Measurements from ENCODE around the gene CLCA1.

CLCA1 gene

DNA sequence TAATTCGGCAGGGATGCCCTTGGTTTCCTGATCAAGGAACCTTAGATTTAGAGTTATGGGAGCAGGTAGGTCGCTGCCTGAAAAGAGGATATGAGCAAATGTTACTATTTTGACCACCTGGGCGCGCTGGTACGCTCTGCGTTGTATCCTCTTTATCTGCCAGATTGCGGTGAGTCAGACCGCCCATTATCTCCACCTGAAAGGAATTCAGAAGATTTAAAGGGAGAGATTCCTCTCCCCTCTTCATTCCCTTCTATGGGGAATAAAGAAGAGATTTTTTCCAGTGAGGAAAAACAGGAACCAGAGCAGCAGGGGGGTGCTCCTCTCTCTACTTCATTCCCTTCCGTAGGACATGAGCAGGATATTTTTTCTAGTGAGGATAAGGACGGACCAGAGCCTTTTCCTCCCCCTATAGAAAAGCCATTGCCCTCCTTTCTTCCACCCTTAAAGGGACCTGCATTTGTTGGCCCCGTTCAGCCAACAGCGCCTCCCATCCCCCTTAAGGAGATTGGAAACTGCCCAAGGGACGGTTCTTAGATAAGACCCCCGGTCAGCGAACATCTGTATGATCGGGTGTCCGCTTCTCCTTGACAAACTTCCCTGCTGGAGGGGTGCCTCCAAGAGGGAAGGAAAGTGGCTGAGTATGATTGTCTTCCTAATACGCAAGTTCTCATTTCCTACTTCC lies 34.1 kb downstream of the CLCA1 start:
- no peak for DNase-seq (ENCODE audit: low spot score)

DNA sequence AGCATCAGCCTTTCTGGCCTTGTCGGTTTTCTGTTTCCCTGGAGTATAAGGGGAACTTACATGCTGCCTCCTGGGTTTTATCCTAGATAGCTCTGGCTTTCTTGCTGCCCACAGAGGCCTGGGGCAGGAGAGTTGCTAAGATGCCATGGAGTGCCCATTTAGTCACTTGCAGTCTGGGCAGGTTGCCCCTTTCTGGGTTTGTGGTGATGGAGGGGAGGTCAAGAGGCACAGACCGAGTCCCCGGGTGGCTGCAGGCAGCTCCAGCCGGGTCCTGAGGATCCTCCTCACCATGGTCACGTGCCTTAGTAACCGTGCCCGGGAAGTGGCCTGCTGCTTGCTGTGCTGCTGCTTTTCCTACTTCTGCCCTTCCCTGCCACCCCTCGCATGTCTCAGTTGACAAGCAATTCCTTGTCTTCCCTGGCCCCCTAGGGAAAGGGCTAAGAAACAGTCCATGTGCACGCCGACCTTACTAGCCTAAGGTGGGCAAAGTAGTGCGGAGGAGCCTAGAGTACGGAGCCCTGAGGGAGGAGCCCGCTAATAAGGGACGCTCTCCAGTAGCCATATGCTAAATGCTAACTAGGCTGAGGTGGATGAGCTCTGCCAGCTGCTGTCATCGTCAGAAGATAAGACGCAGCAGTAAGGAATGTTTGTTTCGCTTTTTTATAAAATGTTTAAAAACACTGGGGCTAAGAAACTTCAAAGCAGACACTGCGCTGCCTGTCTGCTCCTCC lies 34.8 kb downstream of the CLCA1 start:
- DNase-seq (ENCODE audit: low spot score): no peak

DNA sequence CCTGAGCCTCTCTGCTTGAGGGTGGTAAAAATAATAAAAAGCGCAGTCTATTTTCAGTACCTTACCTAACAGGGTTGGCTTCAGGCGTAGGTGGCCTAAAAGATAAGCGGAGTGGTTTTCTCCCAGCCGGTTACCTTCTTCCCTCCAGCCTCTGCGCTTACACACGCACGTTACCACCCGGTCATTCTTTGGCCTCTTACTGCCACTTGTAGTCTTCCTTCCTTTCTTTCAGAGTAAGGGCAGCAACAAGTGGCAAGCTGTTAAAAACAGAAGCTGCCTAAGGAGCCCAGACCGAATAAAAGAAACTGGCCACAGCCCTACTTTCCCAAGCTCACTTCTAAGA lies 35.4 kb downstream of the CLCA1 start:
- DNase-seq (ENCODE audit: low spot score): no peak

DNA sequence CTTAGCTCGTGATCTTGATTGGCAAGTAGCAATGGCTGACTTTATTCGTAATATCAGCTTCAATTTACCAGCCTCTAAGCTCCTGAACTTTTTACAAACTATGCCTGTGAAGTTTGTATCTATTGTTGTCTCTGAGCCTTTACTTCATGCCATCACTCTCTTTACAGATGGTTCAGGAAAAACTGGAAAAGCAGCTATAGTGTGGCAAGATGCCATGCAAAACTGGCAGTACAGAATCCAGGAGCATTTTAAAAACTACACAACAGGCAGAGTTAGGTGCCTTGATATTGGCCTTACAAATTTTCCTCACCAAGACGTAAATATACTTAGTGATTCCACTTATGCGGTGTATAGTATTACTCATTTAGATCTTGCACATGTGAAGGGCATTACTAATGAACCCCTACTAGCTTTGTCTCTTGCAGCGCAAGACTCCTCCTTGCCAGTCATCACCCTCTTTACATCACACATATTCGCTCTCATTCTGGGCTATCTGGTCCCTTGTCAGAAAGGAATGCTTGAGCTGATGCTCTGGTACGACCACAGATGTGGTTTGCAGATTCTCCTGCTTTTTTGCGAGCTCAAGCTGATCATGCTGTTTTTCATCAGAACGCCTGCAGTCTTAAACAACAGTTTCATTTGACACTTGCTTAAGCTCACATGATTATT lies 36.3 kb downstream of the CLCA1 start:
- peak; percentile 6 for DNase-seq (ENCODE audit: low spot score)

GRCh38 chr1:86505564-86505902 lies 36.8 kb downstream of the CLCA1 start:
- no peak for DNase-seq (ENCODE audit: low spot score)

GRCh38 chr1:86507935-86508582 lies 39.3 kb downstream of the CLCA1 start:
- peak; percentile 29 for DNase-seq (ENCODE audit: low spot score)

DNA sequence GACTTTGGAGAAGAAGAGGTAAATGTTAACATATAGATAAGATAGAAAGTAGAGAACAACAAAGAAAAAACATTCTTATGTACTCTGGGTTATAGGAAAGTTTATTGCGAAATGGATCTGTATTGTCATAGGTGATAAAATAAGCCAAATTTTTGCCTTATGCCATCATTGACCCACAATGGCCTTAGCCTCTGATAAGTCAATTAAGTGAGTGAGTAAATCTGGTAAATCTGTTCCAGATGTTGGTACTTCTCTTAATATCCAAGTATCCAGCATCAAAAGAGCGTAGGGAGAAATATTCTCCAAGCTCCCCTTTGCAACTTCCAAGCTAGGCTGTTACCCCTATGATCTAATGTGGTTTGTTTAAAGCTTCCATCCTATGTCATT lies 39.8 kb downstream of the CLCA1 start:
- peak; percentile 34 for DNase-seq (ENCODE audit: low spot score)

DNA sequence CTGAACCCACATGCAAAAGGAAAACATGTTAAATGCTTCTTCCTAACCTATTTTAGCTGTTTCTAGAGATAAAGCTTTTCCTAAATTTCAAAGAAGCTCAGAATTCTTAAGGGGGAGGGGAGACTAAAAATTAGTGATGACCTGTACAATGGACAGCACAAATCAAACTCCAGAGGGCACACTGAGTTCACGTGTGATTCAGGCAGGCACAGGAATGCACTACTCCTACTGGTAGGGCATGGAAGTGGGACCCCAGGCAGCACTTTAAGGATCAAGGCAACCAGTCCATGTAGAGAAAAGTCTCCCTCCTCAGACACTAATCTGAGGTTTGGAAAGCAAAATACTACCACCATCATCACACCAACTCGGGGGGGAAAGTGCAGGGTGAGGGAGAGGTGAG lies 46.9 kb downstream of the CLCA1 start:
- no peak for DNase-seq (ENCODE audit: low spot score)

GRCh38 chr1:86516335-86516734 lies 47.6 kb downstream of the CLCA1 start:
- no peak for DNase-seq (ENCODE audit: low spot score)

DNA sequence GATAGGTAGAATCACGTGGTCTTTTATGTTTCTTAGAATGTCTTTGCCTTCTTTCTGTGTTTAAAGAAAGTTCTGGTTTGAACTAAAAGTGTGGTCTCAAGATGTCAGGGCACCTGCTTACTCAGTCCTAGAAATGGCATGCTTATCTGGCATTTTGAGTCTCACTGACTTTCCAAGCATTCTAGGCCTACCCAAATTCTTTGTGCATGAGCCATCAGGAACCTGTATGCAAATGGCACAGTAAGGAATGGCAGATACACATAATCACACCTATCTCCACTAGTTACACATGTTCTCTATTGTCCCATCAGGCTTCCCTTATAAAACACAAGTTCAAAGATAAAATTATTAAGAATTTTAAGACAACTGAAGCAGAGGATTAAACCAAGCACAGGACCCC lies 48.6 kb downstream of the CLCA1 start:
- DNase-seq (ENCODE audit: low spot score): no peak

DNA sequence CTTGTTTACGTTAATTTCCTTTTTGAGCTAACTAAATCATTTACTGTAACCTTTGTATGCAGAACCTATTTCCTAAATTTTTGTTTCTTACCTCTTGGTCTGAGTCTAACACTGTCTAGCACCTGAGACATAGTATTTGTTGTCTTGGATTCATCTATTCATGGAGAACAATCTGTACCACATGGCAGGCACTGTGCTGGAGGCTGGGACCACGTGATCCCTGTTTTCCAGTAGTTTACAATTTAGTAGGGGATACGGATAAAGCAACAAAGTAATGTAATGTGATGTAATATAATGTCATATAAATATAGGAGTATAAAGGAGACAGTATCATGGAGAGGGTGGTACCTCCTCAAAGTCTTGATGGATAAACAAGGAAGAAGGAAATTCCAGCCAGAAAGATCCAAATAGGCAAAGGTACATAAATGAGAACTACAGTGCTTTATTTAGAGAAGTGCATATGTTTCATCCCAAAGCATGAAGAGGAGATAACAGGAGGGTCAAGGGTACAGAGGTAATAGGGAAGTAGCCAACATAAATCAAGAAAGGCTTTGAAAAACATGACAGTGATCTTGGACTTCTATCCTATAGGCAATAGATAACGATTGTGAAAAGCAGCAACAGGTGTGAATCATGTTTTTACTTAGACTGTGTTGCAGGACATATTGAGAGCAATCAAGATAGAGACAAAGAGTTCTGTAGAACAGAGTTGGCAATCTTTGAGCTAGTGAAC lies 52.2 kb downstream of the CLCA1 start:
- DNase-seq (ENCODE audit: low spot score): no peak

DNA sequence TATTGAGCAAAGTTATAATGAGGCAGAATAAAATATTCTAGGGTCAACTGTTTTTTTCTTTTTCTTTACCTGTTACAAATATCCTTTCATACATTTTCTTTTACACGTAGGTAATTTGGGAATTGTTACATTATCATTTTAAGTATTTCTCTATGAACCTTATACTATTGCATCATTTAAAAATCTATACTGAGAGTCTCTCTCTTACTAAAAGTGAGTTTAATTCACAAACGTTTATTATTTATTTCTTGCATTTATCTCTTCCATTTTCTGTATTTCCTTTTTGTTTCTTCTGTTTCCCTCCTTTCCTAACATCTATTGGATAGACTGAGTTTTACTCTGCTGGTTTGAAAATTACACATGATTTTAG lies 52.8 kb downstream of the CLCA1 start:
- DNase-seq (ENCODE audit: low spot score): no peak

GRCh38 chr1:86522240-86522639 lies 53.5 kb downstream of the CLCA1 start:
- peak; percentile 14 for DNase-seq (ENCODE audit: low spot score)

- DNase-seq (ENCODE audit: low spot score): no peak
Observed at GRCh38 chr1:86523670-86524354, 55.1 kb downstream of the CLCA1 start.

GRCh38 chr1:86527306-86527705 lies 58.6 kb downstream of the CLCA1 start:
- no peak for DNase-seq (ENCODE audit: low spot score)

GRCh38 chr1:86530211-86530845 lies 61.6 kb downstream of the CLCA1 start:
- no peak for DNase-seq (ENCODE audit: low spot score)

- DNase-seq (ENCODE audit: low spot score): no peak
Observed at GRCh38 chr1:86537928-86538695, 69.4 kb downstream of the CLCA1 start.

DNA sequence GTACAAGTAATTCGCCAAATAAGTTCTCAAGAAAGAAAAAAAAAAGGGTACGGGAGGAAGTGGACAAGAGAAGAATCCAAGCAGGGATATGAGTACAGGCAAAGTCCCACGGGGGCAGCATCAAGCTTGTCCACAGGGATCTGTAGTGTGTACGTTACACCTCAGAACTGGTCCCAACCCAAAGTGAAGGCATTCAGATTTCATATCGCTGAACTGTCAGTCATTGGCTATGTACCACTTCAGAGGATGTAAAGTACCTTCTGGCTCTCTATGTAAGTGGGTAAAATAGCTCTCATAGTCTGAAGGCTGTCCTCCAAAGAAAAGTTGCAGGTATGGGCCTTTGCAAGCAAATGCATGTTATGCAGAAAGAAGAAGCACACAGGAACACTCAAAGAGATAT lies 70.0 kb downstream of the CLCA1 start:
- no peak for DNase-seq (ENCODE audit: low spot score)

- no peak for DNase-seq (ENCODE audit: low spot score)
Observed at GRCh38 chr1:86541859-86542258, 73.1 kb downstream of the CLCA1 start.

GRCh38 chr1:86542631-86543030 lies 73.9 kb downstream of the CLCA1 start:
- no peak for DNase-seq (ENCODE audit: low spot score)
